ENCODE data around the gene WIPF3. TPM values are rescaled to one million over a fixed set of nuclear protein-coding genes. Genes with fewer than 3 reads are reported as not detected.

WIPF3 gene
- total RNA-seq, 1 donor from 2014 or later = 0.37 TPM

- Mint-ChIP-seq H3K36me3 (ENCODE audit: unreplicated experiment) (no peaks in the 10 kb centered on the region), H3K4me1 (ENCODE audit: low read depth, unreplicated experiment) (no peaks in the 10 kb centered on the region), H3K4me3 (ENCODE audit: unreplicated experiment) (no peak overlapping the region), H3K27ac (ENCODE audit: unreplicated experiment) (no peak overlapping the region), H3K9me3 (ENCODE audit: unreplicated experiment) (peaks cover 10% of the 10 kb centered on the region), H3K27me3 (ENCODE audit: unreplicated experiment) (peaks cover 27% of the 10 kb centered on the region)
- DNase-seq = no peak
- TF ChIP-seq CTCF (IDR thresholded peaks at IDR 0.05; ENCODE audit: partially characterized antibody, unreplicated experiment) = no peak
Observed at GRCh38 chr7:29809533-29810155, 3.3 kb downstream of the WIPF3 start.

- TF ChIP-seq CTCF (IDR thresholded peaks at IDR 0.05; ENCODE audit: partially characterized antibody, unreplicated experiment) = no peak
- no peak overlapping the region for H3K27ac Mint-ChIP-seq (ENCODE audit: unreplicated experiment)
Observed at GRCh38 chr7:29810297-29810696, 4.0 kb downstream of the WIPF3 start.

GRCh38 chr7:29810813-29811482 lies 4.6 kb downstream of the WIPF3 start:
- Mint-ChIP-seq H3K36me3 (ENCODE audit: unreplicated experiment) (no peaks in the 10 kb centered on the region), H3K27ac (ENCODE audit: unreplicated experiment) (no peak overlapping the region), H3K4me3 (ENCODE audit: unreplicated experiment) (no peak overlapping the region), H3K27me3 (ENCODE audit: unreplicated experiment) (peaks cover 15% of the 10 kb centered on the region), H3K9me3 (ENCODE audit: unreplicated experiment) (peaks cover 5% of the 10 kb centered on the region), H3K4me1 (ENCODE audit: low read depth, unreplicated experiment) (no peaks in the 10 kb centered on the region)
- no peak for TF ChIP-seq CTCF (IDR thresholded peaks at IDR 0.05; ENCODE audit: partially characterized antibody, unreplicated experiment)
- DNase-seq = no peak

More at GRCh38 chr7:29810297-29810696, 4.0 kb downstream of the WIPF3 start:
- no peaks in the 10 kb centered on the region for H3K36me3 Mint-ChIP-seq (ENCODE audit: unreplicated experiment)
- no peak for DNase-seq
- peaks cover 21% of the 10 kb centered on the region for H3K27me3 Mint-ChIP-seq (ENCODE audit: unreplicated experiment)
- H3K4me3 Mint-ChIP-seq (ENCODE audit: unreplicated experiment) = no peak overlapping the region
- H3K9me3 Mint-ChIP-seq (ENCODE audit: unreplicated experiment) = peaks cover 10% of the 10 kb centered on the region
- no peaks in the 10 kb centered on the region for H3K4me1 Mint-ChIP-seq (ENCODE audit: low read depth, unreplicated experiment)

GRCh38 chr7:29811586-29811985 lies 5.3 kb downstream of the WIPF3 start:
- H3K9me3 Mint-ChIP-seq (ENCODE audit: unreplicated experiment) = peaks cover 5% of the 10 kb centered on the region

More at GRCh38 chr7:29811586-29811985, 5.3 kb downstream of the WIPF3 start:
- Mint-ChIP-seq H3K27me3 (ENCODE audit: unreplicated experiment) (peaks cover 14% of the 10 kb centered on the region), H3K4me1 (ENCODE audit: low read depth, unreplicated experiment) (no peaks in the 10 kb centered on the region), H3K4me3 (ENCODE audit: unreplicated experiment) (no peak overlapping the region), H3K27ac (ENCODE audit: unreplicated experiment) (no peak overlapping the region), H3K36me3 (ENCODE audit: unreplicated experiment) (no peaks in the 10 kb centered on the region)
- TF ChIP-seq CTCF (IDR thresholded peaks at IDR 0.05; ENCODE audit: partially characterized antibody, unreplicated experiment) = no peak
- DNase-seq = no peak
